Lung microvascular endothelial cell (primary cell): ENCODE results near the gene KAT6B. TPM values are rescaled to one million over a fixed set of nuclear protein-coding genes. Genes with fewer than 3 reads are reported as not detected.
A peak's percentile ranks its signal among the peaks of the same experiment; 100 is the strongest.

Experiments
- DNase-seq, 2 donors: peaks; one replicate each; pipeline versions ENCODE4 v3.0.0 to v3.0.0-alpha.2; 2010; ENCODE audit warnings: low read depth in 2 of 2
- total RNA-seq: library from RNA; depleted of rRNA; stranded (reverse); fragments of >200 nt; gene quantifications from 2 replicates; pipeline ENCODE4 v1.2.1, GENCODE V29; 2014

The KAT6B gene
- total RNA-seq, 1 donor from 2014 or later = 20.0 TPM

DNA sequence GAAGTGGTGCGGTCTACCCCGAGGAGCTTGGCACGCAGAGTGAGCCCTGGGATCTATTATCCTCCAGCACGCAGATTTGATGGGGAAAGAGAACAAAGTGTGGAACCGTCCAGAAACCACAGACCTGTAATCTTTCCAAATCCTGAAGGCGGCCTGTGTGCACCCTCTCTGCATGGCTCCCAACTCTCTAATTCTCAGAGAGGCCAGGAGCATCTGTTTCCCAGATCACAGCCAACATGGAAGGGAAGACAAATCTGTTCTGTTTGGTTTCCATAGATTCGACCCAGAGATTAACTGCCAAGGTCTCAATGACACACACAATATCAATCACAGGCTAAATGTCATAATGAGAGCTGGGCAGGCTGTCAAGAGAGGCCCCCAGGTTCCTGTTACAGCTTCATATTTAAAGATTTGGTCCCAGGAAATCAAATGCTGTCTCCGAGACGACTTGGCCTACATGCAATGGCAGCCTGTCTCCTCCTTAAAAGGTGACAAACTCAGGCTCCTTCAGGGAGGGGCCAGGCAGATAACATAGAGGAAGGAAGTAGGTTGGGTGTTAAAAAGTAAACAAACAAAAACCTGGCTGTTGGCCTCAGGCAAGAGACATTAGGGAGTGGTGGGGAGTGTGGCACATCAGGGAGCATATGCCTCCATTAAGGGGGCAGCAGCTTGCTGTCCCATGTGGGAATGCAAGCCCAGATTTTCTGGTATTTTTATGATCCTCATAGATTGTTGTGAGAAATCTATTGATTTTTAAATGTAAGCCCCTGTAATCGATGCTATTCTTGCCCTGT is 236.3 kb downstream of the KAT6B start:
- peak in 1 of 2 donors; percentile 21 for DNase-seq

DNA sequence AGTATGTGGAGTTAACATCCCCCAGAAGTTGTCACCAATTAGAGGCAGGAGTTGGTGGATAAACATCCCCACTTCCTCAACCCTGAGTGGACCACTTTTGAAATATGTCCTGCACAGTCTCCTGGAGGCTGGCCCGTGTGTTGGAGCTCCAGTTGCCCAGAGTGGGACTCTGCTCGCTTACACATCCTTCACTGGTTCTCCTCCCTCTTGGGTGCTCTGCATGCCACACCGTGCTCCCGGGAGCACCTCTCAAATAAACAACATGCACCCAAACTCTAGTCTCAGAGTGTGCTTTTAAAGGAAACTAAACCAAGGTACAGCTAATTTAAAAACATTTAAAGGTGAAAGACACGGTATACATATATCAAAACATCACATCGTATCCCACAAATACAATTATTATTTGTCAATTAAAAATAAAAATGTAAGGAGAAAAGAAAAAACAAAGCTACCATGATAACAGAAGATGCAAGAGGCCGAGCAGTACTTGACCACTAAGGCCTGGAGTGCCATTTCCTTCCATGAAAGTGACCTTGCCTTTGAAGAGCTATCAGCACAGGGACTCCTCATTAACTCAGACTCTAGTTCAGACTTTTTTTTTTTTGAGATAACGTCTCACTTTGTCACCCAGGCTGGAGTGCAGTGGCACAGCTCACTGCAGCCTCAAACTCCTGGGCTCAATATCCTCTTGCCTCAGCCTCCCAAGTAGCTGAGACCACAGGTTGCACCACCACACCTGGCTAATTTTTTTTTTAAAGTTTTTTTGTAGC is 237.2 kb downstream of the KAT6B start:
- DNase-seq = no peak

DNA sequence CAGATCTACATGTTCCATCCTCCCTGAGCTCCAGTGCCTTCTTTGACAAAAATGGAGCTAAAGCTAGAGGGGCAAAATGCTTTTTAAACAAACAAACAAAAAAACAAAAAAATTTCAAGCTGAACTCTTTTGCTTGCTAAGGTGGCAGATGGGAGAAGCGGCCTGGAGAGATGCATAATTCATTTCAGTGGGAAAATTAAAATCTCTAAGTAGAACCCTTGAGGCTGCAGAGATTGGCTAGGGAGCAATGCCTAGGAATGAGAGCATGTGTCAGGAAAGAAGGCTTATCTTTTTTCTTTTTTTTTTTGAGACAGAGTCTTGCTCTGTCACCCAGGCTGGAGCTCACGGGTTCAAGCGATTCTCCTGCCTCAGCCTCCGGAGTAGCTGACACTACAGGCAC is 238.7 kb downstream of the KAT6B start:
- DNase-seq = no peak

GRCh38 chr10:75066271-75066670 is 239.9 kb downstream of the KAT6B start:
- DNase-seq = no peak

DNA sequence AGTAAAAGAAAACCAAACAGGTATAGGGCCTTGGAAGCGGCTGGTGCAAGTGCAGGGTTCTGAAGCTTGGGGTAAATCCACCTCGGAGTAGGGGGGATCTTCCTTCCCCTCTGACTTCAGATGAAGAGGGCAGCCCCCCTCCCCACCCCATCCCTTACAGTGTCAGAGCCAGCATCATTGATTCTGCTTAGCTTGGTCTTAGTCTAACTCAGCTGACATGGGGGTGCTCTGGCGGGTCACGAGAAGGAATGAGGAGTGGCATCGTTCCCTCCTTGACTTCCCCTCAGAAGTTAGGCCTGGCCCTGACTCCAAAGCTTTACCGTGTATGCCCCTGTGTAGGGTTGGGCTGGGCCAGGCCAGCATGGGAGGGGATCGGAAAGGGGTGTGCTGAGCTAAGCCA is 240.9 kb downstream of the KAT6B start:
- no peak for DNase-seq

- DNase-seq = no peak
These were observed 242.1 kb downstream of the KAT6B start for GRCh38 chr10:75068523-75068922.

DNA sequence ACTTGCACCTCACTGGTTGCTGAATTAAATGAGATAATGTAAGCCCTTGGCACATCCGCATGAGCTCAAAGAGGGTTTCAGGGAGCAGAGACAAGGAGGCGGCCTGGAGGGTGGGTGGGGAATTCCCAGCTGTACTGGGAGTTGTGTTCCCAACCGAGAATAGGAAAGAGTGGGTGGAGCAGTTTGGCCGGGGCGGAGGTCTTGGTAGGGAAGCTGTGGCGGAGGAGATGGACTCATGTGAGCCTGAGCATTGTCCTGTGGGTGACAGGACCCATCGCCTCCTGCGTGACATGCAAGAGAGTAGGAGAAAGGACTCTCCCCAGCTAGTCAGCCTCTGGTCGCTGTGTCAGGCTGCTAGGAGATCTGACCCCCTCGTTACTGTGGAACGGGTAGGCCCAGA is 244.1 kb downstream of the KAT6B start:
- no peak for DNase-seq

DNA sequence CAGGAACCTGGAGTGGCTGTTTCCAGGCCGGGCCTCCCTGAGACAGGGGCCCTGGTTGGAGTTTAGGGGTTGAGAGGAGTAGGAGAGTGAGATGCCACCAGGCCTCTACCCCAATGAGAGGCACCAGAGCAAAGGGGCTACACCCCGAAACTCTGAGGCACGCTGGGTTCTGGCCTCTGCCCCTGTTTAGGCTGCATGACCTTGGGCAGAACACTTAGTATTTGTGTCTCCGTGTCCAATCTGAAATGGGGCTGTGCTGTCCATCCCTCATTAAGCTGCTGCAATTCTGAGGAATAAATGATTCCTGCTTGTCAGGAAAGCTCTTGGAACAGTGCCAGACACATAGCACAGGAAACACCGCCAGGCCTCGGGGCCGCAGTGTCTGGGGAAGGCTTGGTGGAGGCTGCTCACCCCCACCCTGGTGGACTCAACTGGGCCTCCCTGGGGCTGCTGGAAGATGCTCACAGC is 244.6 kb downstream of the KAT6B start:
- DNase-seq = peak; percentile 64 to 69

GRCh38 chr10:75071756-75072155 is 245.4 kb downstream of the KAT6B start:
- no peak for DNase-seq

GRCh38 chr10:75072727-75073126 is 246.3 kb downstream of the KAT6B start:
- DNase-seq = no peak

- no peak for DNase-seq
These were observed 247.0 kb downstream of the KAT6B start for GRCh38 chr10:75073442-75073841.

DNA sequence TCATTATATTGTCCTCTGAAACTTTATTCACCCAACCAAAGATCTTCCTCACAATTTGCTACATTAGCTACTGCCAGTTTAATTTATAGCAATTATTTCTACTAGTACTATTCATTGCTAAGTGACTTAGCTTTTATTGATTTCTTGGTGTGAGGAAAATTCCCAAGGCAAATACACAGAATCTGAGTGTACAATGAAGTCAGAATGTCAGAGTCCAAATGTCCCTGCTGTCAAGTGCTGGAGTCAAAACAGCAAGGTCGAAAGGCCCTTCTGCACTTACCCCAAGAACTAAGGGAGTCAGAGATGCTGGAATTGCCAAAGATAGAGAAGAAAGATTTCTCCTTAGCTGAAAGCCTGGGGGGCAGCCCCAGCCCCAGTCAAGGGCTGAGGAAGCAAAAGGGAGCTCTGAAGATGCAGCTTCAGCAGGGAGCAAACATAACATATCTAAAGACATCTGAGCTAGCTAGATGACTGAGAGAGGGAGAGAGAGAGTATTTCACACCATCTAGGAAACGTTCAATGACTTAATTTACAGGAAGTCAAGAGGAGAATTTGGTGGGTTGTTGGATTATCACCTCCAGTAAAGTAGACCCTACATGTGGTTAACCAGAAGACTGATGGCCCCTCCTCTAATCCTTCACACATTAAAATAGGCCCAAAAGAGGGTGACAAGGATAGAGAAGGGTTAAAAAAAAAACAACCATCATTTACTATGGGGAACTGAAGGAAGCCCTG is 248.5 kb downstream of the KAT6B start:
- no peak for DNase-seq

DNA sequence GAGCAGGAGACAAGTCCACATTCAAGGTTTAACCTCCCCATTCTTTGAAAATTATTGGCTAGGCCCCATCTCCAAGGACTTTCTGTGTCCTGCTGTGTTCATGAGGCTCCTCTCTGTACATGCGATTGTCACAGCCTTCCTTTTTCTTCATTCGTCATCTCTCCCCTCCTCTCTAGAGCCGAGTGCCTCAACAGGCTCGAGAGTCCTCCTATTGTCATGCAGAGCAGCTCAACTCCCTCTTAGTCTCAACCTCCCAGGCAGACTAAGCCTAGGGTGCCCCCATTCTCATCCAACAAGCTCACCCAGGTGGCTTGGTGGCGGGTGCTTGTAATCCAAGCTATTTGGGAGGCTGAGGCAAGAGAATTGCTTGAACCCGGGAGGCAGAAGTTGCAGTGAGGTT is 249.9 kb downstream of the KAT6B start:
- no peak for DNase-seq

DNA sequence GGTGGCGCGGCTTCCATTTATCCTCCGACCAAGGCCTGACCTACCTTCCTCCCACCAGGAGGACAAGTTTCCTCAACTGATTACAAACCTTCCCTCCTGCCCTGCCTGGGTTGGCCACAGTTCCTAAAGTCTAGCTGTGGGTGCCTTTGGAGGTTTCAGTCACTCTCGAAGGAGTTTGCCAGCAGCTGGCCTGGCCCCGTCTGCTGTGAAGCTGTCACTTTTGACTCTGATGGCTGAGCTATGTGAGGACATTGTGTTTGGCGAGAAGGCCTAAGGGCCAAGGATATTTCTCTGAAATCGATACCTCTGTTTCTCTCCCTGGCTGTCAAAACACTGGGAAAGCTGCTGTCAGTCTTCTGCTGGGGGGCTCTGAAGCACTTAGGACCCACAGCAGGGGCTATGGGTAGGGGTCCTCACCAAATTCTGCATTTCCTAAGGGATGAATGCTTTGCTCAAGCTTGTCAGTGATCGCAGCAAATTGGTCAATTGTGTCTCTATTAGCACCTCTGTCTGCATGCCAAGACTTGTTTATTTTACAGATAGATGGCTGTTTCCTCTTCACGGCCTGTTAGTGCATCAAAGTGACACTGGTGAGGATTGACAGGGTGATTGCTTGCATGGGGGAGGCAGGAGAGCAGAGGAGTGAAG is 253.2 kb downstream of the KAT6B start:
- peak in 1 of 2 donors; percentile 24 for DNase-seq

- no peak for DNase-seq
These were observed 254.2 kb downstream of the KAT6B start for GRCh38 chr10:75080554-75080953.

DNA sequence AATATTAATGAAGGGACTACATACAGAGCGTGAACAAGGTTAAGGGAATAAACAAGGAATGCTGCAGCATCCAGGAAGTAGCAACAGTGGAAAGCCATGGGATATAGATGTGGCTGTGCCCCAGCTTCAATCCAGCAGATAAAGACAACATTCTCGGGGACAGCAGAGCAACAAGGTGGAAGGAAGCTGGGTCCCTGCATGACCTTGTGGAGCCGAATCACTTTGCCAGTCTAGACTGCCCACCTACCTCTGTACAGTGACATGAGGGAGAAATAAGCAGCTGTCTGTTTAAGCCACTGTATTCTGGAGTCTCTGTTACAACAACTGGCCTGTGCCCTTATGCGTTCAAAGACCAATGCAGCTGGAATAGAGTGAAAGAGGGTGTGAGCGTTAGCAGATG is 255.0 kb downstream of the KAT6B start:
- no peak for DNase-seq
